OCI-LY1 (cell line): ENCODE data around the gene RNF175.

Experiments
- H2AFZ ChIP-seq: fragments of 200-600 bp; sonication (generic), shearing (Covaris generic); 2 replicates; pipeline ENCODE4 v1.6.0; 2014; ENCODE audit warnings: antibody characterized with exemption, mild to moderate bottlenecking, low read length
- H3F3A ChIP-seq: fragments of 200-600 bp; sonication (generic), shearing (Covaris generic); 2 replicates; pipeline ENCODE4 v1.6.0; 2014; ENCODE audit warnings: mild to moderate bottlenecking, antibody characterized with exemption, low read length, moderate library complexity; ENCODE audit not compliant: insufficient read depth
- H3K27ac ChIP-seq: fragments of 200-600 bp; sonication (generic); 2 replicates; pipeline ENCODE4 v1.5.1; 2014; ENCODE audit warnings: low read length, mixed run types, mild to moderate bottlenecking, low read depth; ENCODE audit not compliant: poor library complexity, severe bottlenecking
- H3K27me3 ChIP-seq: fragments of 200-600 bp; sonication (generic); 2 replicates; pipeline ENCODE4 v1.6.0; 2014; ENCODE audit warnings: antibody characterized with exemption, mild to moderate bottlenecking, low read length, moderate library complexity; ENCODE audit not compliant: insufficient read depth
- H3K36me3 ChIP-seq: fragments of 200-600 bp; sonication (generic); 2 replicates; pipeline ENCODE4 v1.6.1; 2014; ENCODE audit warnings: mild to moderate bottlenecking, antibody characterized with exemption, low read length, moderate library complexity, mixed read lengths; ENCODE audit not compliant: insufficient read depth
- H3K4me1 ChIP-seq: fragments of 200-600 bp; sonication (generic); 2 replicates; pipeline ENCODE4 v1.5.1; 2014; ENCODE audit warnings: mild to moderate bottlenecking, low read length, moderate library complexity; ENCODE audit not compliant: insufficient read depth, severe bottlenecking
- H3K4me2 ChIP-seq: fragments of 200-600 bp; sonication (generic), shearing (Covaris generic); 2 replicates; pipeline ENCODE4 v1.6.1; 2014; ENCODE audit warnings: low read length
- H3K4me3 ChIP-seq: fragments of 200-600 bp; sonication (generic); 2 replicates; pipeline ENCODE4 v1.5.1; 2014; ENCODE audit warnings: low read length, low read depth, mild to moderate bottlenecking, mixed read lengths; ENCODE audit not compliant: poor library complexity, severe bottlenecking
- H3K79me2 ChIP-seq: fragments of 200-600 bp; shearing (Covaris generic); 2 replicates; pipeline ENCODE4 v1.6.1; 2016; ENCODE audit warnings: mixed run types, low read length, mixed read lengths; ENCODE audit not compliant: insufficient read depth
- H3K9ac ChIP-seq: fragments of 200-600 bp; sonication (generic), shearing (Covaris generic); 2 replicates; pipeline ENCODE4 v1.6.1; 2014; ENCODE audit warnings: mild to moderate bottlenecking, low read length, mixed read lengths
- H3K9me2 ChIP-seq: fragments of 200-600 bp; sonication (generic), shearing (Covaris generic); 2 replicates; pipeline ENCODE4 v1.6.1; 2014; ENCODE audit warnings: low read depth, mild to moderate bottlenecking, low read length, mixed read lengths
- H3K9me3 ChIP-seq: fragments of 200-600 bp; shearing (Covaris generic); 2 replicates; pipeline ENCODE4 v1.6.1; 2014; ENCODE audit warnings: low read length, mixed read lengths
- H4K20me1 ChIP-seq: fragments of 200-600 bp; sonication (generic), shearing (Covaris generic); 2 replicates; pipeline ENCODE4 v1.6.0; 2016; ENCODE audit warnings: mild to moderate bottlenecking, low read length; ENCODE audit not compliant: insufficient read depth
- CTCF ChIP-seq: fragments of 200-600 bp; sonication (generic), shearing (Covaris generic); IDR thresholded peaks from 2 replicates; pipeline ENCODE4 v1.5.1; 2017; ENCODE audit warnings: mild to moderate bottlenecking, antibody characterized with exemption, low read length, moderate library complexity, mixed read lengths
- EZH2 ChIP-seq: fragments of 200-600 bp; sonication (generic), shearing (Covaris generic); IDR thresholded peaks from 2 replicates; pipeline ENCODE4 v1.8.0; 2017; ENCODE audit warnings: borderline replicate concordance, mixed run types, mild to moderate bottlenecking, antibody characterized with exemption, low read length, moderate library complexity, mixed read lengths

RNF175 gene

GRCh38 chr4:153735906-153736461 is 23.8 kb downstream of the RNF175 start:
- Histone ChIP-seq H3F3A (no peaks in the 10 kb centered on the region), H3K9me3 (no peaks in the 10 kb centered on the region), H3K4me3 (no peak overlapping the region), H3K4me1 (no peaks in the 10 kb centered on the region), H2AFZ (no peak overlapping the region), H3K27me3 (no peaks in the 10 kb centered on the region; the same call in 1 of the 2 replicates), H3K9ac (no peak overlapping the region), H3K4me2 (no peak overlapping the region), H4K20me1 (no peaks in the 10 kb centered on the region), H3K36me3 (no peaks in the 10 kb centered on the region), H3K27ac (no peak overlapping the region), H3K9me2 (no peaks in the 10 kb centered on the region), H3K79me2 (no peaks in the 10 kb centered on the region)
- TF ChIP-seq CTCF: no peak

- Histone ChIP-seq H4K20me1 (no peaks in the 10 kb centered on the region), H3K79me2 (no peaks in the 10 kb centered on the region), H3F3A (no peaks in the 10 kb centered on the region), H3K27ac (no peak overlapping the region), H3K27me3 (no peaks in the 10 kb centered on the region), H3K4me1 (no peaks in the 10 kb centered on the region), H3K9ac (no peak overlapping the region), H3K36me3 (no peaks in the 10 kb centered on the region), H3K4me3 (no peak overlapping the region), H3K4me2 (no peak overlapping the region), H3K9me3 (no peaks in the 10 kb centered on the region), H2AFZ (no peak overlapping the region), H3K9me2 (no peaks in the 10 kb centered on the region)
- TF ChIP-seq EZH2: no peak
- TF ChIP-seq CTCF: no peak
These were observed 25.9 kb downstream of the RNF175 start for GRCh38 chr4:153733751-153734448.

- Histone ChIP-seq H2AFZ (no peak overlapping the region), H3K27ac (no peak overlapping the region)
These were observed 28.6 kb downstream of the RNF175 start for GRCh38 chr4:153731239-153731638.

More at GRCh38 chr4:153731239-153731638, 28.6 kb downstream of the RNF175 start:
- H3K4me3 ChIP-seq: no peak overlapping the region
- no peak overlapping the region for H3K9ac ChIP-seq
- no peaks in the 10 kb centered on the region for H3K4me1 ChIP-seq
- H3K27me3 ChIP-seq: no peaks in the 10 kb centered on the region
- H3F3A ChIP-seq: no peaks in the 10 kb centered on the region
- no peaks in the 10 kb centered on the region for H3K9me3 ChIP-seq
- no peaks in the 10 kb centered on the region for H3K9me2 ChIP-seq
- no peak overlapping the region for H3K4me2 ChIP-seq
- H3K36me3 ChIP-seq: no peaks in the 10 kb centered on the region
- H3K79me2 ChIP-seq: no peaks in the 10 kb centered on the region
- no peak for TF ChIP-seq EZH2
- no peak for TF ChIP-seq CTCF
- H4K20me1 ChIP-seq: no peaks in the 10 kb centered on the region
